Upper lobe of left lung (tissue), 4 donors: ENCODE data around the gene RCSD1.
A peak's percentile ranks its signal among the peaks of the same experiment; 100 is the strongest.

ENCODE experiments used
- POLR2A ChIP-seq, 4 donors: fragments of 450-650 bp; IDR thresholded peaks; one replicate each; pipeline ENCODE4 v1.5.1; 2016 to 2017; ENCODE audit warnings: antibody characterized with exemption in 4 of 4, mild to moderate bottlenecking in 2 of 4
- TF ChIP-seq, protein P1 (sequence below), 6 experiments: fragments of 450-650 bp in 4 of 6; fragments of 200-600 bp in 2 of 6; sonication (generic) in 2 of 6; IDR thresholded peaks; one replicate each; pipeline ENCODE4 v1.5.1; 2016 to 2019; ENCODE audit warnings: antibody characterized with exemption in 6 of 6

DNA sequence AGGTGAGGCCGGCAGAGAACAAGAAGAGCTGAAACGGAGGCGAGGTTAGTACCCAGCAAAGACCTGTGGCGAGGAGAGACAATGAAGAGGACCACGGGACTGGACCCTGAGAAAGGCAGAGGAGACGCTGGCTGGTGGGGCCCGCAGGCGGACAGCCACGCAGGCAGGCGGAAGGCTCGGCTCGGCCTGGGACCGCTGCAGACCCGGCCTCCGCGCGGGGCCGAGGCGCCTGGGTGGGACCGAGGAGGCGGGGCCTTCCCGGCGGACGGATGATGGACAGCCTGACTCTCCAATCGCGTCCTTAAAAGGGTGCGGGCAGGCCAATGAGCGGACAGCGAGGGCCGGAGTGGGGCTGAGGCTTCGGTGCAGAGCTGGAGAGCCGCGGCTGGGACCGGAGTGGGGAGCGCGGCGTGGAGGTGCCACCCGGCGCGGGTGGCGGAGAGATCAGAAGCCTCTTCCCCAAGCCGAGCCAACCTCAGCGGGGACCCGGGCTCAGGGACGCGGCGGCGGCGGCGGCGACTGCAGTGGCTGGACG lies 91.7 kb downstream of the RCSD1 start, which contains the start of gene MPZL1:
- TF ChIP-seq, protein P1, sequence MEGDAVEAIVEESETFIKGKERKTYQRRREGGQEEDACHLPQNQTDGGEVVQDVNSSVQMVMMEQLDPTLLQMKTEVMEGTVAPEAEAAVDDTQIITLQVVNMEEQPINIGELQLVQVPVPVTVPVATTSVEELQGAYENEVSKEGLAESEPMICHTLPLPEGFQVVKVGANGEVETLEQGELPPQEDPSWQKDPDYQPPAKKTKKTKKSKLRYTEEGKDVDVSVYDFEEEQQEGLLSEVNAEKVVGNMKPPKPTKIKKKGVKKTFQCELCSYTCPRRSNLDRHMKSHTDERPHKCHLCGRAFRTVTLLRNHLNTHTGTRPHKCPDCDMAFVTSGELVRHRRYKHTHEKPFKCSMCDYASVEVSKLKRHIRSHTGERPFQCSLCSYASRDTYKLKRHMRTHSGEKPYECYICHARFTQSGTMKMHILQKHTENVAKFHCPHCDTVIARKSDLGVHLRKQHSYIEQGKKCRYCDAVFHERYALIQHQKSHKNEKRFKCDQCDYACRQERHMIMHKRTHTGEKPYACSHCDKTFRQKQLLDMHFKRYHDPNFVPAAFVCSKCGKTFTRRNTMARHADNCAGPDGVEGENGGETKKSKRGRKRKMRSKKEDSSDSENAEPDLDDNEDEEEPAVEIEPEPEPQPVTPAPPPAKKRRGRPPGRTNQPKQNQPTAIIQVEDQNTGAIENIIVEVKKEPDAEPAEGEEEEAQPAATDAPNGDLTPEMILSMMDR (IDR thresholded peaks at IDR 0.05): no peak
- TF ChIP-seq POLR2A (IDR thresholded peaks at IDR 0.05): peak; percentile 2 to 92 (median 62)
